Bronchial epithelial cell (primary cell): ENCODE results near the gene SPATA33. TPM values are rescaled to one million over a fixed set of nuclear protein-coding genes. Genes with fewer than 3 reads are reported as not detected.
"Not testable (repeated sequence)": the region's sequence is repeated elsewhere in the genome, so short reads cannot be mapped to it uniquely, and the experiment has no call there.

Experiments used
- DNase-seq: peaks from one replicate; pipeline ENCODE4 v3.0.0-alpha.2; 2010; ENCODE audit warnings: low read depth
- FAIRE-seq: peaks from 2 replicates; lab custom pipeline; 2011; peaks lifted over from hg19 to GRCh38; lab: Jason Lieb, UNC
- H3K27me3 ChIP-seq: 2 replicates; pipeline ENCODE4 v1.5.1; 2011; ENCODE audit warnings: low read length; ENCODE audit not compliant: control insufficient read depth, insufficient read depth
- H3K36me3 ChIP-seq: 2 replicates; pipeline ENCODE4 v1.5.1; 2011; ENCODE audit warnings: low read length; ENCODE audit not compliant: control insufficient read depth, insufficient read depth
- H3K4me3 ChIP-seq: 2 replicates; pipeline ENCODE4 v1.5.1; 2011; ENCODE audit warnings: mild to moderate bottlenecking, low read depth, low read length, control low read depth
- CTCF ChIP-seq: IDR thresholded peaks from 2 replicates; pipeline ENCODE4 v1.5.1; 2011; ENCODE audit warnings: mild to moderate bottlenecking, moderate library complexity, low read length, control low read depth, inconsistent platforms; ENCODE audit not compliant: insufficient read depth, severe bottlenecking
- total RNA-seq: library from RNA; depleted of rRNA; stranded (reverse); fragments of >200 nt; gene quantifications from 2 replicates; pipeline ENCODE4 v1.2.1, GENCODE V29; 2014

Gene SPATA33
- total RNA-seq, 1 donor from 2014 or later = 1.3 TPM

GRCh38 chr16:89695875-89696669 is 38.4 kb downstream of the SPATA33 start:
- Histone ChIP-seq H3K36me3 (peaks cover 36% of the 10 kb centered on the region), H3K27me3 (no peaks in the 10 kb centered on the region), H3K4me3 (no peak overlapping the region)
- DNase-seq (no peak), FAIRE-seq (no peak)
- no peak for TF ChIP-seq CTCF

GRCh38 chr16:89696670-89697128 is 39.1 kb downstream of the SPATA33 start:
- peaks cover 30% of the 10 kb centered on the region for H3K36me3 ChIP-seq
- TF ChIP-seq CTCF = no peak
- no peak overlapping the region for H3K4me3 ChIP-seq
- FAIRE-seq (no peak), DNase-seq (no peak)
- no peaks in the 10 kb centered on the region for H3K27me3 ChIP-seq

- TF ChIP-seq CTCF = no peak
- DNase-seq (no peak), FAIRE-seq (no peak)
- no peak overlapping the region for H3K4me3 ChIP-seq
- peaks cover 26% of the 10 kb centered on the region for H3K36me3 ChIP-seq
- no peaks in the 10 kb centered on the region for H3K27me3 ChIP-seq
Observed at GRCh38 chr16:89697161-89697615, 39.6 kb downstream of the SPATA33 start.

GRCh38 chr16:89697616-89698331 is 40.1 kb downstream of the SPATA33 start:
- TF ChIP-seq CTCF = no peak
- no peak for DNase-seq
- Histone ChIP-seq H3K27me3 (no peaks in the 10 kb centered on the region), H3K4me3 (no peak overlapping the region), H3K36me3 (peaks cover 22% of the 10 kb centered on the region)
- FAIRE-seq = no peak

GRCh38 chr16:89698717-89699116 is 41.1 kb downstream of the SPATA33 start:
- DNase-seq, H3K4me3 ChIP-seq, H3K27me3 ChIP-seq, FAIRE-seq: not testable (repeated sequence)
- H3K36me3 ChIP-seq = peaks cover 16% of the 10 kb centered on the region

GRCh38 chr16:89699629-89700099 is 42.0 kb downstream of the SPATA33 start:
- not testable (repeated sequence) for H3K36me3 ChIP-seq, FAIRE-seq, H3K4me3 ChIP-seq, H3K27me3 ChIP-seq, DNase-seq
